Mucosa of stomach (tissue), 1 donor: ENCODE data around the gene RPLP2.
A peak's percentile ranks its signal among the peaks of the same experiment; 100 is the strongest.

Source experiments
- H3K27me3 ChIP-seq: one replicate; pipeline ENCODE4 v1.7.0; 2013; ENCODE audit warnings: mild to moderate bottlenecking, low read length; ENCODE audit not compliant: control insufficient read depth, insufficient read depth
- H3K36me3 ChIP-seq: one replicate; pipeline ENCODE4 v1.7.0; 2013; ENCODE audit warnings: low read length; ENCODE audit not compliant: control insufficient read depth, insufficient read depth
- H3K4me1 ChIP-seq: one replicate; pipeline ENCODE4 v1.7.0; 2013; ENCODE audit warnings: mild to moderate bottlenecking, low read length; ENCODE audit not compliant: control insufficient read depth, insufficient read depth
- H3K4me3 ChIP-seq: one replicate; pipeline ENCODE4 v1.7.0; 2013; ENCODE audit warnings: low read length
- H3K9ac ChIP-seq: one replicate; pipeline ENCODE4 v1.7.0; 2013; ENCODE audit warnings: mild to moderate bottlenecking, low read length, moderate library complexity
- H3K9me3 ChIP-seq: one replicate; pipeline ENCODE4 v1.7.0; 2013; ENCODE audit warnings: mild to moderate bottlenecking, low read length, moderate library complexity; ENCODE audit not compliant: control insufficient read depth
- donor health status: Pancreatic carcinoma.

RPLP2 gene

DNA sequence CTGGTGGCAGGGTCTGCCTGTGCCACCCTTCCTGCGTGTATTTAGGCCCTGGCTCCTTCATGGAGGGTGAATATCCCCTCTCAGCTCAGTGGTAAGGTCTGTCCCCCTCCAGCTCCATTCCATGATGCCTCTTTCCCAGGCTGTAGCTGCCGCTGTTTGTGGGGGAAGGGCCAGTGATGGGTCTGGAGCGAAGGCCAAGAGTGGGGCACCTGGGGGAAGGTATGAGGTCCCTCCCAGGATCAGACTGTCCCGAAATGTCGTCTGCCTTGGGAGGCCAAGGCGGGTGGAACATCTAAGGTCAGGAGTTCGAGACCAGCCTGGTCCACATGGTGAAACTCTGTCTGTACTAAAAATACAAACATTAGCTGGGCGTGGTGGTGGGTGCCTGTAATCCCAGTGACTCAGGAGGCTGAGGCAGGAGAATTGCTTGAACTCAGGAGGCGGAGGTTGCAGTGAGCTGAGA lies 24.1 kb downstream of the RPLP2 start:
- Histone ChIP-seq H3K27me3 (peaks cover 11% of the 10 kb centered on the region), H3K36me3 (peaks cover 18% of the 10 kb centered on the region), H3K4me3 (peak overlapping the region; percentile 63), H3K9me3 (no peaks in the 10 kb centered on the region), H3K4me1 (peaks cover 74% of the 10 kb centered on the region), H3K9ac (peak overlapping the region; percentile 90)

GRCh38 chr11:834371-835316 lies 24.9 kb downstream of the RPLP2 start:
- Histone ChIP-seq H3K27me3 (peaks cover 11% of the 10 kb centered on the region), H3K9ac (peak overlapping the region; percentile 90), H3K9me3 (no peaks in the 10 kb centered on the region), H3K4me3 (peak overlapping the region; percentile 46), H3K4me1 (peaks cover 72% of the 10 kb centered on the region), H3K36me3 (peaks cover 26% of the 10 kb centered on the region)

GRCh38 chr11:836274-836673 lies 26.5 kb downstream of the RPLP2 start:
- H3K9ac ChIP-seq = no peak overlapping the region
- peaks cover 66% of the 10 kb centered on the region for H3K4me1 ChIP-seq
- H3K9me3 ChIP-seq = no peaks in the 10 kb centered on the region
- peaks cover 34% of the 10 kb centered on the region for H3K36me3 ChIP-seq
- H3K4me3 ChIP-seq = no peak overlapping the region
- peaks cover under 1% of the 10 kb centered on the region for H3K27me3 ChIP-seq

DNA sequence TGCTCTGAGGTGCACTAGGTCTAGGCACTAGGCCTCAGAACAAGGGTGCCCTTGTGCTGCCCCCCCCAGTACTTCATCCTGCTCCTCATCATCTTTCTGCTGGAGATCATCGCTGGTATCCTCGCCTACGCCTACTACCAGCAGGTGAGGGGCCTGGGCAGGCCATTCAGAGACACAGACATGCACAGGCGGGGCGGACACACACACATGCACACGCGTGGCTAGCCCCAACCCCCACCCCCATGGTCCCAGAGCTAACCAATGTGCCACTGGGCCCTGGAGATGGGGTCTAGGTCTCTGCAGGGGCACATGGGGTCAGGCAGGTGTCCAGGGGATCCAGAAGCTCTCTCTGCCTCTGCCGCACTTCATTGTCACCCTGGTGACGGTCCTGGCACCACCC lies 26.9 kb downstream of the RPLP2 start:
- Histone ChIP-seq H3K36me3 (peaks cover 34% of the 10 kb centered on the region), H3K27me3 (no peaks in the 10 kb centered on the region)

GRCh38 chr11:837189-837989 lies 27.6 kb downstream of the RPLP2 start:
- no peak overlapping the region for H3K4me3 ChIP-seq
- peaks cover 57% of the 10 kb centered on the region for H3K4me1 ChIP-seq
- H3K9ac ChIP-seq = peak overlapping the region; percentile 28
- peaks cover 34% of the 10 kb centered on the region for H3K36me3 ChIP-seq
- H3K9me3 ChIP-seq = no peaks in the 10 kb centered on the region
- H3K27me3 ChIP-seq = no peaks in the 10 kb centered on the region

More for the DNA sequence above, 26.9 kb downstream of the RPLP2 start:
- Histone ChIP-seq H3K4me3 (no peak overlapping the region), H3K9ac (no peak overlapping the region), H3K9me3 (no peaks in the 10 kb centered on the region), H3K4me1 (peaks cover 64% of the 10 kb centered on the region)

- Histone ChIP-seq H3K9ac (no peak overlapping the region), H3K9me3 (no peaks in the 10 kb centered on the region), H3K4me3 (no peak overlapping the region), H3K27me3 (no peaks in the 10 kb centered on the region), H3K4me1 (peaks cover 57% of the 10 kb centered on the region), H3K36me3 (peaks cover 34% of the 10 kb centered on the region)
These were observed 28.2 kb downstream of the RPLP2 start for GRCh38 chr11:837990-838307.

GRCh38 chr11:838441-839279 lies 28.9 kb downstream of the RPLP2 start:
- Histone ChIP-seq H3K27me3 (peaks cover 4% of the 10 kb centered on the region), H3K9me3 (no peaks in the 10 kb centered on the region), H3K4me1 (peaks cover 63% of the 10 kb centered on the region), H3K36me3 (peaks cover 34% of the 10 kb centered on the region), H3K4me3 (no peak overlapping the region), H3K9ac (no peak overlapping the region)

- H3K4me3 ChIP-seq = no peak overlapping the region
- peaks cover 63% of the 10 kb centered on the region for H3K4me1 ChIP-seq
- H3K9me3 ChIP-seq = no peaks in the 10 kb centered on the region
- no peak overlapping the region for H3K9ac ChIP-seq
- peaks cover 34% of the 10 kb centered on the region for H3K36me3 ChIP-seq
- peaks cover 4% of the 10 kb centered on the region for H3K27me3 ChIP-seq
These were observed 29.5 kb downstream of the RPLP2 start for GRCh38 chr11:839280-839623.

- H3K9me3 ChIP-seq = no peaks in the 10 kb centered on the region
- peaks cover 4% of the 10 kb centered on the region for H3K27me3 ChIP-seq
- peaks cover 64% of the 10 kb centered on the region for H3K4me1 ChIP-seq
- no peak overlapping the region for H3K4me3 ChIP-seq
- H3K9ac ChIP-seq = peak overlapping the region; percentile 32
- peaks cover 34% of the 10 kb centered on the region for H3K36me3 ChIP-seq
These were observed 30.3 kb downstream of the RPLP2 start for GRCh38 chr11:839875-840617.

- H3K36me3 ChIP-seq = peaks cover 29% of the 10 kb centered on the region
- H3K9me3 ChIP-seq = no peaks in the 10 kb centered on the region
- H3K27me3 ChIP-seq = peaks cover 10% of the 10 kb centered on the region
- peaks cover 65% of the 10 kb centered on the region for H3K4me1 ChIP-seq
- peak overlapping the region; percentile 84 for H3K9ac ChIP-seq
- peak overlapping the region; percentile 92 for H3K4me3 ChIP-seq
These were observed 32.2 kb downstream of the RPLP2 start for GRCh38 chr11:841981-842369.

DNA sequence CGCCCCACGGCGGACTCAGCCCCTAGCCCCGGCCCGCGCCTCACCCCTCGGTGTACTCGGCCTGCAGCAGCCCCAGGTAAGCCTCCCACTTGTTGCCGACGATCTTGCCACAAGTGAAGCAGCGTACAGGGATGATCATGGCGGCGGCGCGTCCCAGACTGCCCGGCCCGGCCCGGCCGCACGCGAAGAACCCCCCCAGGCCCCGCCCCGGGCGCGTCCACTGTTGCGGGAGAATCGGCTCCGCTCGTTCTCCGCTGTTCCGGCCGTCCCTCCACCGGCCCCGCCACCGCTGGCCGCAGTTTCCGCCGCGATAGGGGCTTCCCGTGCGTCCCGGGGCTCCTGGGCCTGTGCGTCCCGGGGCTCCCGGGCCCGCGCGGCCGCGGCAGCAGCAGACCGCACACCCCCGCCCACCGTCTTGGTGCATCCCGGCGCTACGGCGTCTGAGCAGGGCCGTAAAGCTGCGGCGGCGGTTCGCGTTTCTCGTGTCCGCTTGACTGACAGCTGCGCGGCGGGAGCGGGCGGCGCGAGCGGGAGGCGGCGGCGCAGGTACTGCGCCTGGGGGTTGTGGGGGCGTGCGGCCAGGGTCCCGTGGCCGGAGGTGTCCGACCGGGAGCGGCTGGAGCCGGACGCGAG lies 32.7 kb downstream of the RPLP2 start, which contains the start of the genes POLR2L and TSPAN4:
POLR2L (minus strand) TSS at position 160 of the 633 bp plus-strand sequence; CDS start at position 139, 21 bp downstream.
TSPAN4 (plus strand) TSS at position 483 of the 633 bp plus-strand sequence. CDS start 7,453 bp downstream, outside the sequence.
- peak within 1 kb of the TSS; percentile 84 for H3K9ac ChIP-seq
- peaks cover 60% of the 10 kb centered on the region for H3K4me1 ChIP-seq
- H3K27me3 ChIP-seq = peaks cover 10% of the 10 kb centered on the region
- peak within 1 kb of the TSS; percentile 92 for H3K4me3 ChIP-seq
- no peaks in the 10 kb centered on the region for H3K9me3 ChIP-seq
- peaks cover 24% of the 10 kb centered on the region for H3K36me3 ChIP-seq
